Panc1 (cell line): Measurements from ENCODE around the gene ASTN2.

Experiments
- POLR2AphosphoS5 ChIP-seq: IDR thresholded peaks from 2 replicates; pipeline ENCODE4 v1.6.1; 2012; ENCODE audit warnings: mild to moderate bottlenecking, low read depth, low read length, moderate library complexity
- SIN3A ChIP-seq: IDR thresholded peaks from 2 replicates; pipeline ENCODE4 v1.6.1; 2012; ENCODE audit warnings: low read depth, mild to moderate bottlenecking, low read length, moderate library complexity, borderline replicate concordance; ENCODE audit not compliant: insufficient read depth
- TF ChIP-seq, protein P1 (sequence below): fragments of 450-650 bp; IDR thresholded peaks from 2 replicates; pipeline ENCODE4 v1.5.1; 2017; ENCODE audit warnings: mild to moderate bottlenecking
- TF ChIP-seq, protein P2 (sequence below), 2 experiments: IDR thresholded peaks; 2 replicates each; pipeline ENCODE4 v1.6.1; 2011 to 2012; ENCODE audit warnings: low read depth in 2 of 2, control low read depth in 1 of 2, low read length in 1 of 2, mild to moderate bottlenecking in 1 of 2, moderate library complexity in 1 of 2; ENCODE audit not compliant: insufficient read depth in 1 of 2

DNA sequence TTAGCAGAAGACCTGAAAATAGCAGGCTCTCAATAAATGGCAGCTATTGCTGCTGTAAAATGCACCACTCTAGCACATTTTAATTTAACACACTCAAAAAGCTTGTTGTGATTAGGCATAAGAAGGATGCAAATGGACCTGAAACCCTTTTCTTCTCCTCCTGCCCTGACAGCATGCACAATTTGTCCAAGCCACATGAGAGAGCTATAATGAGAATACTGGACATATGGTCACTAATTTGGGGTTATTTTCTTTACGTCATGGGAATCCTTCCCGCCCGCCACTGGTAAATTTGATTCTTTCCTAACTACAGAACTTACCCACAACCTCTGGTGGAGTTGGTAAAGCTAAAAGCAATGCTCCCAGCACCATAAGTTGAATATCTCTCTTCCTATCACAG lies 665.7 kb downstream of the ASTN2 start:
- TF ChIP-seq, protein P1, sequence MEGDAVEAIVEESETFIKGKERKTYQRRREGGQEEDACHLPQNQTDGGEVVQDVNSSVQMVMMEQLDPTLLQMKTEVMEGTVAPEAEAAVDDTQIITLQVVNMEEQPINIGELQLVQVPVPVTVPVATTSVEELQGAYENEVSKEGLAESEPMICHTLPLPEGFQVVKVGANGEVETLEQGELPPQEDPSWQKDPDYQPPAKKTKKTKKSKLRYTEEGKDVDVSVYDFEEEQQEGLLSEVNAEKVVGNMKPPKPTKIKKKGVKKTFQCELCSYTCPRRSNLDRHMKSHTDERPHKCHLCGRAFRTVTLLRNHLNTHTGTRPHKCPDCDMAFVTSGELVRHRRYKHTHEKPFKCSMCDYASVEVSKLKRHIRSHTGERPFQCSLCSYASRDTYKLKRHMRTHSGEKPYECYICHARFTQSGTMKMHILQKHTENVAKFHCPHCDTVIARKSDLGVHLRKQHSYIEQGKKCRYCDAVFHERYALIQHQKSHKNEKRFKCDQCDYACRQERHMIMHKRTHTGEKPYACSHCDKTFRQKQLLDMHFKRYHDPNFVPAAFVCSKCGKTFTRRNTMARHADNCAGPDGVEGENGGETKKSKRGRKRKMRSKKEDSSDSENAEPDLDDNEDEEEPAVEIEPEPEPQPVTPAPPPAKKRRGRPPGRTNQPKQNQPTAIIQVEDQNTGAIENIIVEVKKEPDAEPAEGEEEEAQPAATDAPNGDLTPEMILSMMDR, result no peak
- TF ChIP-seq SIN3A, result no peak
- no peak for TF ChIP-seq POLR2AphosphoS5
- TF ChIP-seq, protein P2, sequence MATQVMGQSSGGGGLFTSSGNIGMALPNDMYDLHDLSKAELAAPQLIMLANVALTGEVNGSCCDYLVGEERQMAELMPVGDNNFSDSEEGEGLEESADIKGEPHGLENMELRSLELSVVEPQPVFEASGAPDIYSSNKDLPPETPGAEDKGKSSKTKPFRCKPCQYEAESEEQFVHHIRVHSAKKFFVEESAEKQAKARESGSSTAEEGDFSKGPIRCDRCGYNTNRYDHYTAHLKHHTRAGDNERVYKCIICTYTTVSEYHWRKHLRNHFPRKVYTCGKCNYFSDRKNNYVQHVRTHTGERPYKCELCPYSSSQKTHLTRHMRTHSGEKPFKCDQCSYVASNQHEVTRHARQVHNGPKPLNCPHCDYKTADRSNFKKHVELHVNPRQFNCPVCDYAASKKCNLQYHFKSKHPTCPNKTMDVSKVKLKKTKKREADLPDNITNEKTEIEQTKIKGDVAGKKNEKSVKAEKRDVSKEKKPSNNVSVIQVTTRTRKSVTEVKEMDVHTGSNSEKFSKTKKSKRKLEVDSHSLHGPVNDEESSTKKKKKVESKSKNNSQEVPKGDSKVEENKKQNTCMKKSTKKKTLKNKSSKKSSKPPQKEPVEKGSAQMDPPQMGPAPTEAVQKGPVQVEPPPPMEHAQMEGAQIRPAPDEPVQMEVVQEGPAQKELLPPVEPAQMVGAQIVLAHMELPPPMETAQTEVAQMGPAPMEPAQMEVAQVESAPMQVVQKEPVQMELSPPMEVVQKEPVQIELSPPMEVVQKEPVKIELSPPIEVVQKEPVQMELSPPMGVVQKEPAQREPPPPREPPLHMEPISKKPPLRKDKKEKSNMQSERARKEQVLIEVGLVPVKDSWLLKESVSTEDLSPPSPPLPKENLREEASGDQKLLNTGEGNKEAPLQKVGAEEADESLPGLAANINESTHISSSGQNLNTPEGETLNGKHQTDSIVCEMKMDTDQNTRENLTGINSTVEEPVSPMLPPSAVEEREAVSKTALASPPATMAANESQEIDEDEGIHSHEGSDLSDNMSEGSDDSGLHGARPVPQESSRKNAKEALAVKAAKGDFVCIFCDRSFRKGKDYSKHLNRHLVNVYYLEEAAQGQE (IDR thresholded peaks at IDR 0.05; ENCODE audit: insufficient read depth in 1 of 2, low read depth in 2 of 2, low read length in 1 of 2), result no peak
